ENCODE measurements around the gene POP7.

POP7 gene

GRCh38 chr7:100728196-100728595 lies 22.3 kb downstream of the POP7 start:
- no peak for TF ChIP-seq TSHZ2 (CRISPR knock-in tag; IDR thresholded peaks at IDR 0.05)
- TF ChIP-seq CREB5 (CRISPR knock-in tag; IDR thresholded peaks at IDR 0.05; ENCODE audit: low read depth) = no peak
- no peak for TF ChIP-seq ZC3H10 (CRISPR knock-in tag; IDR thresholded peaks at IDR 0.05)
- TF ChIP-seq ZNF70 (CRISPR knock-in tag; IDR thresholded peaks at IDR 0.05) = no peak
- no peak for TF ChIP-seq TOX (CRISPR knock-in tag; IDR thresholded peaks at IDR 0.05; ENCODE audit: borderline replicate concordance)
- TF ChIP-seq TCF4 (CRISPR knock-in tag; IDR thresholded peaks at IDR 0.05; ENCODE audit: borderline replicate concordance) = no peak
- TF ChIP-seq ARNTL (CRISPR knock-in tag; IDR thresholded peaks at IDR 0.05; ENCODE audit: borderline replicate concordance, low read depth) = no peak
- TF ChIP-seq GLIS3 (CRISPR knock-in tag; IDR thresholded peaks at IDR 0.05) = no peak
- TF ChIP-seq PATZ1 (CRISPR knock-in tag; IDR thresholded peaks at IDR 0.05; ENCODE audit: borderline replicate concordance) = no peak
- no peak for TF ChIP-seq CSDC2 (CRISPR knock-in tag; IDR thresholded peaks at IDR 0.05)
- ATAC-seq = no peak

GRCh38 chr7:100730136-100730800 lies 24.3 kb downstream of the POP7 start:
- TF ChIP-seq CSRNP3 (CRISPR knock-in tag; IDR thresholded peaks at IDR 0.05) (no peak), TCF4 (CRISPR knock-in tag; IDR thresholded peaks at IDR 0.05; ENCODE audit: borderline replicate concordance) (no peak), ZNF8 (CRISPR knock-in tag; IDR thresholded peaks at IDR 0.05) (no peak), PATZ1 (CRISPR knock-in tag; IDR thresholded peaks at IDR 0.05; ENCODE audit: borderline replicate concordance) (no peak), BACH2 (CRISPR knock-in tag; IDR thresholded peaks at IDR 0.05; ENCODE audit: borderline replicate concordance) (no peak), ZFP3 (CRISPR knock-in tag; IDR thresholded peaks at IDR 0.05) (no peak), GLIS3 (CRISPR knock-in tag; IDR thresholded peaks at IDR 0.05) (no peak), RARB (CRISPR knock-in tag; IDR thresholded peaks at IDR 0.05) (no peak)
- no peak for ATAC-seq

- no peak for TF ChIP-seq PATZ1 (CRISPR knock-in tag; IDR thresholded peaks at IDR 0.05; ENCODE audit: borderline replicate concordance)
- no peak for TF ChIP-seq CREB5 (CRISPR knock-in tag; IDR thresholded peaks at IDR 0.05; ENCODE audit: low read depth)
- TF ChIP-seq GLIS3 (CRISPR knock-in tag; IDR thresholded peaks at IDR 0.05) = no peak
- no peak for TF ChIP-seq ISL1 (CRISPR knock-in tag; IDR thresholded peaks at IDR 0.05)
- TF ChIP-seq ARNTL (CRISPR knock-in tag; IDR thresholded peaks at IDR 0.05; ENCODE audit: borderline replicate concordance, low read depth) = no peak
- no peak for TF ChIP-seq ESRRG (CRISPR knock-in tag; IDR thresholded peaks at IDR 0.05)
- no peak for ATAC-seq
These were observed 26.2 kb downstream of the POP7 start for GRCh38 chr7:100731937-100732636.
